Mesenchymal stem cell (in vitro differentiated cells and primary cell): Measurements from ENCODE around the gene COL23A1.
"Not testable (repeated sequence)": the region's sequence is repeated elsewhere in the genome, so short reads cannot be mapped to it uniquely, and the experiment has no call there.

ENCODE experiments used
- DNase-seq: peaks from one replicate; pipeline ENCODE4 v3.0.0-alpha.2; 2013
- H2AFZ ChIP-seq: one replicate; pipeline ENCODE4 v1.6.1; 2013; ENCODE audit warnings: low read depth, mild to moderate bottlenecking, control low read depth, inconsistent platforms, low read length, moderate library complexity
- H2AK5ac ChIP-seq: 2 replicates; pipeline ENCODE4 v1.6.1; 2013; ENCODE audit warnings: low read length, moderate library complexity, mild to moderate bottlenecking, inconsistent platforms; ENCODE audit not compliant: severe bottlenecking
- H2BK120ac ChIP-seq: one replicate; pipeline ENCODE4 v1.6.1; 2013; ENCODE audit warnings: low read depth, mild to moderate bottlenecking, inconsistent platforms, low read length, moderate library complexity
- H2BK12ac ChIP-seq, 2 experiments: one replicate each; pipeline ENCODE4 v1.6.1; 2013; ENCODE audit warnings: inconsistent platforms in 2 of 2, low read length in 2 of 2, mild to moderate bottlenecking in 2 of 2, moderate library complexity in 2 of 2, control low read depth in 1 of 2
- H2BK15ac ChIP-seq: one replicate; pipeline ENCODE4 v1.6.1; 2013; ENCODE audit warnings: mild to moderate bottlenecking, low read depth, inconsistent platforms; ENCODE audit not compliant: poor library complexity, severe bottlenecking
- H2BK5ac ChIP-seq: 2 replicates; pipeline ENCODE4 v1.6.1; 2013; ENCODE audit warnings: low read depth, mild to moderate bottlenecking, low read length, control low read depth, inconsistent platforms; ENCODE audit not compliant: poor library complexity, severe bottlenecking
- H3K14ac ChIP-seq, 2 experiments: one replicate each; pipeline ENCODE4 v1.6.1; 2013; ENCODE audit warnings: inconsistent platforms in 2 of 2, low read length in 2 of 2, control low read depth in 1 of 2, mild to moderate bottlenecking in 1 of 2, moderate library complexity in 1 of 2
- H3K18ac ChIP-seq, 2 experiments: one replicate each; pipeline ENCODE4 v1.6.1; 2013; ENCODE audit warnings: inconsistent platforms in 2 of 2, low read length in 2 of 2, control low read depth in 1 of 2, low read depth in 1 of 2, mild to moderate bottlenecking in 1 of 2
- H3K23ac ChIP-seq, 2 experiments: one replicate each; pipeline ENCODE4 v1.6.1; 2013; ENCODE audit warnings: inconsistent platforms in 2 of 2, low read length in 2 of 2, mild to moderate bottlenecking in 2 of 2, moderate library complexity in 2 of 2, control low read depth in 1 of 2
- H3K27ac ChIP-seq: 2 replicates; pipeline ENCODE4 v1.5.1; 2013; ENCODE audit warnings: mild to moderate bottlenecking, moderate library complexity, low read length, control low read depth, inconsistent platforms; ENCODE audit not compliant: poor library complexity, severe bottlenecking
- H3K27me3 ChIP-seq, 2 experiments: 2 replicates each; pipeline versions ENCODE4 v1.6.1 to v1.7.0; 2013; ENCODE audit warnings: low read length in 2 of 2, mild to moderate bottlenecking in 2 of 2, moderate library complexity in 2 of 2, control low read depth in 1 of 2, inconsistent platforms in 1 of 2; ENCODE audit not compliant: control insufficient read depth in 1 of 2, insufficient read depth in 1 of 2
- H3K36me3 ChIP-seq, 2 experiments: 2 replicates each; pipeline versions ENCODE4 v1.6.1 to v1.7.0; 2013; ENCODE audit warnings: low read length in 2 of 2, control low read depth in 1 of 2, inconsistent platforms in 1 of 2, low read depth in 1 of 2, mild to moderate bottlenecking in 1 of 2; ENCODE audit not compliant: insufficient read depth in 2 of 2, control insufficient read depth in 1 of 2
- H3K4ac ChIP-seq, 2 experiments: one replicate each; pipeline ENCODE4 v1.6.1; 2013; ENCODE audit warnings: inconsistent platforms in 2 of 2, low read length in 2 of 2, mild to moderate bottlenecking in 2 of 2, moderate library complexity in 2 of 2, control low read depth in 1 of 2, low read depth in 1 of 2
- H3K4me1 ChIP-seq: 2 replicates; pipeline ENCODE4 v1.6.1; 2013; ENCODE audit warnings: low read depth, low read length, control low read depth; ENCODE audit not compliant: control insufficient read depth, insufficient read depth
- H3K4me2 ChIP-seq: 2 replicates; pipeline ENCODE4 v1.6.1; 2013; ENCODE audit warnings: low read length, mild to moderate bottlenecking, inconsistent platforms; ENCODE audit not compliant: poor library complexity, severe bottlenecking
- H3K4me3 ChIP-seq, 2 experiments: 2 replicates each; pipeline versions ENCODE4 v1.5.1 to v1.7.0; 2013; ENCODE audit warnings: low read length in 2 of 2, mild to moderate bottlenecking in 2 of 2, control low read depth in 1 of 2, low read depth in 1 of 2; ENCODE audit not compliant: insufficient read depth in 1 of 2
- H3K79me1 ChIP-seq: replicated peaks from 2 replicates; pipeline ENCODE4 v1.6.1; 2013; ENCODE audit warnings: mild to moderate bottlenecking, control low read depth, low read length, inconsistent platforms; ENCODE audit not compliant: poor library complexity, severe bottlenecking
- H3K9ac ChIP-seq: 2 replicates; pipeline ENCODE4 v1.7.0; 2013; ENCODE audit warnings: mild to moderate bottlenecking, low read length, moderate library complexity
- H3K9me3 ChIP-seq: 2 replicates; pipeline ENCODE4 v1.7.0; 2013; ENCODE audit warnings: mild to moderate bottlenecking, low read length; ENCODE audit not compliant: control insufficient read depth
- H4K8ac ChIP-seq: one replicate; pipeline ENCODE4 v1.6.1; 2013; ENCODE audit warnings: inconsistent platforms, mild to moderate bottlenecking, low read length, moderate library complexity
- H4K91ac ChIP-seq: one replicate; pipeline ENCODE4 v1.6.1; 2013; ENCODE audit warnings: mild to moderate bottlenecking, low read length, inconsistent platforms
- WGBS: methylation state at CpG from one replicate; pipeline ENCODE4 v1.1.7; 2013; ENCODE audit warnings: mixed read lengths; 5-methylcytosine and 5-hydroxymethylcytosine counted together

Gene COL23A1

DNA sequence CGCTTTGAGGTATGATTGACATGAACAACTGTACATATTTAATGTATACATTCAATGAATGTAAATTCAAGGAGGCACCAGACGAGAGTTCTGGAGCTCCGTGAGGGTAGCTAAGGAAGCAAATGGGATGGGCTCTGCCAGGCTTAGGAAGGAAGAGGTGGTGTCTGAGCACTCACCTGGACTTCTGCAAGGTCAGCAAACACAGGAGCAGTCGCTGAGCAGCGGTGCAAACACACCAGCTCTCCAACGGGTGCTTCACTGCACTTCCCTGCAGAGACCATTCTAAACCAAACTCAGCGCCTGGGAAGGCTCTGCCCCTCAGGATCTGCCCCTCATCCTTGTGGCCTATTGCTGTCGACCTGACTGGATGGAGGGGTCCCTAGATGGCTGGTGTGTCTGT, 101.5 kb downstream of the COL23A1 start:
- Histone ChIP-seq H3K36me3 (no peaks in the 10 kb centered on the region), H2BK12ac (no peak overlapping the region), H3K14ac (no peak overlapping the region), H4K8ac (no peak overlapping the region), H4K91ac (no peak overlapping the region), H3K23ac (no peak overlapping the region), H3K4ac (no peak overlapping the region), H2BK120ac (no peak overlapping the region), H3K79me1 (no peaks in the 10 kb centered on the region), H3K4me2 (no peak overlapping the region), H2BK5ac (no peak overlapping the region), H3K9ac (no peak overlapping the region), H3K18ac (no peak overlapping the region), H3K4me1 (no peaks in the 10 kb centered on the region), H2BK15ac (no peak overlapping the region), H3K27ac (no peak overlapping the region), H2AK5ac (no peak overlapping the region), H3K4me3 (no peak overlapping the region), H3K9me3 (peaks cover 19% of the 10 kb centered on the region), H2AFZ (no peak overlapping the region), H3K27me3 (no peaks in the 10 kb centered on the region)
- 70% methylated on average over 6 of the region's 8 CpGs for WGBS
- no peak for DNase-seq

DNA sequence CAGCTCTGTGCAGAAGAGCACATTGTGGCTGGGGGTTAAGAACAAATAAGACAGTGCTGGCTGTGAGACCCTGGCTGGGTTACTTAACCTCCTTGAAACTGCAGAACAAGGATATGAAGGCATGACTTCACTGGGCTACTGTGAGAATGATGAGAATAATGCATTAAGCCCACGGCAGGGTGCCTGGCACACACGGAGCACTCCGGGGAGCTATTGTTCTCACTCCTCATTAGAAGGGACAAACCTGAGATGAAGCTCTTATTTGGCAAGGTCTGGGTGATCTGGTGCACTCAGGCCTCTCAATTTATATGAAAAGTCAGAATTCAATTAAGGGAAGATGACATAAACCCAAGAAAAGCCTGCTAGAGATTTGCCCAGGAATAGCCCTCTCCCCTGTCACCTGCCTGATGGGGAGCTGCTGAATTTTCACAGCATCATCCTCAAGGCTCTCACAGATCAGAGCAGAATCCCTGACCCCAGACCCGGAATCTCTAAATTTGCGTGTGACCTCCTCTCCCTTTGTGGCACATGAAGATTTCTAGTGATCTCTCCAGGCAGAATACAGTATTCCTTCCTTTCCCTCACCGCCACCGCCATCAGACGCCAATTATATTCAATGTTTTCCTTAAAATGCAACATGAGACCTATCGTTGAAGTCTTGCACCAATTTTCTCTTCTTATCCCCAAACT, 102.1 kb downstream of the COL23A1 start:
- Histone ChIP-seq H2BK12ac (no peak overlapping the region), H2AFZ (no peak overlapping the region), H2BK120ac (no peak overlapping the region), H3K9me3 (peaks cover 19% of the 10 kb centered on the region), H3K4me1 (no peaks in the 10 kb centered on the region), H3K4me2 (no peak overlapping the region), H3K79me1 (no peaks in the 10 kb centered on the region), H3K4me3 (no peak overlapping the region), H2BK15ac (no peak overlapping the region), H3K9ac (no peak overlapping the region), H3K14ac (no peak overlapping the region), H4K8ac (no peak overlapping the region), H3K27me3 (no peaks in the 10 kb centered on the region), H3K23ac (no peak overlapping the region), H4K91ac (no peak overlapping the region), H3K36me3 (no peaks in the 10 kb centered on the region), H2BK5ac (no peak overlapping the region), H3K18ac (no peak overlapping the region), H2AK5ac (no peak overlapping the region), H3K27ac (no peak overlapping the region), H3K4ac (no peak overlapping the region)
- 74% methylated on average over 9 of the region's 9 CpGs for WGBS
- no peak for DNase-seq

DNA sequence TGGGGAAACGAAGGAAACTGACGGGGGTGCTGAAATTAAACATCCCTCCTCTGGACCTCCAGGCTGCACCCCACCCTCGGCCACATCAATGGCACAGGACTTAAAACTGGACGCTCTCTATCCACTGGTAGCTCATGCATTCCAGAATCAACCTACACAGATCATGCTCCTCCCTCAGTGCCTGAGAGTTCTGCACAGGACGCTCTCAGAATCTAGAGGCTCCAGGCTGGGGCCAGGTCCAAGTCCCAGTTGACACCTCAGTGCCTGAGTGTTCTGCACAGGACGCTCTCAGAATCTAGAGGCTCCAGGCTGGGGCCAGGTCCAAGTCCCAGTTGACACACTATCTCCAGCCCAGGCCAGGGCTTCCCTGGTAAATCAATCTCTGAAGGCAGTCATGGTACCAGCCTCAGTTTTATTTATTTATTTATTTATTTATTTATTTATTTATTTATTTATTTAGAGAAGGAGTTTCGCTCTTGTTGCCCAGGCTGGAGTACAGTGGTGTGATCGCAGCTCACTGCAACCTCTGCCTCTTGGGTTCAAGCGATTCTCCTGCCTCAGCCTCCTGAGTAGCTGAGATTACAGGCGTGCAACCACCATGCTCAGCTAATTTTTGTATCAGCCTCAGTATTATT, 103.2 kb downstream of the COL23A1 start:
- not testable (repeated sequence) for H2BK12ac ChIP-seq, H3K4ac ChIP-seq, H3K9ac ChIP-seq, H3K27me3 ChIP-seq, DNase-seq, H3K23ac ChIP-seq, H2BK5ac ChIP-seq, H3K36me3 ChIP-seq, H2BK15ac ChIP-seq, H3K79me1 ChIP-seq, H3K4me2 ChIP-seq, H2AFZ ChIP-seq, H4K91ac ChIP-seq, H3K4me1 ChIP-seq, H3K4me3 ChIP-seq, H2BK120ac ChIP-seq, H3K14ac ChIP-seq, H3K18ac ChIP-seq, H4K8ac ChIP-seq, H3K27ac ChIP-seq, H2AK5ac ChIP-seq
- 87% methylated on average over 10 of the region's 10 CpGs for WGBS
- H3K9me3 ChIP-seq: peaks cover 19% of the 10 kb centered on the region

DNA sequence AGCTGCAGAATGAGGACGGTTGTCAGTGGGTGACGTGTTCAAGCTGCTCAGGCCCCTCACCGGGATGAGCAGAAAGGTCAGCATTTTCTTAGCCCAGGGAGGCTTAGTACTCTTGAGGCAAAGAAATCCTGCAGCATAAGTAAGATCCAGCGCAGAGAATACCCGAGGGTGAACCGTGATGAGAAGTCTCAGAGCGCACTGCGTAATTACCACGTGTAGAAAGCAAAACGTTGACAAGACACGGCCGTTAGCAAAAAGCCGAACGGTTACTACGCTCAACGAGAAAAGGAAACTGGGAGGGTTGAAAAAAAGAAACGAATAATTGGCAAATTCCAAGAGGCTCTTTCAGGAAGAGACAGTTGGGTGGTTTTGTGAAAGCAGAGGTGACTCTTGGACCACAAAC, 104.0 kb downstream of the COL23A1 start:
- H3K36me3 ChIP-seq: no peaks in the 10 kb centered on the region
- 61% methylated on average over 17 of the region's 17 CpGs for WGBS
- H3K4me1 ChIP-seq: no peaks in the 10 kb centered on the region
- H2AK5ac ChIP-seq: no peak overlapping the region
- H2BK12ac ChIP-seq: no peak overlapping the region
- no peak overlapping the region for H3K4me3 ChIP-seq
- no peak overlapping the region for H3K9ac ChIP-seq
- H2BK120ac ChIP-seq: no peak overlapping the region
- H3K23ac ChIP-seq: no peak overlapping the region
- H4K91ac ChIP-seq: no peak overlapping the region
- no peak for DNase-seq
- no peak overlapping the region for H2AFZ ChIP-seq
- H3K79me1 ChIP-seq: no peaks in the 10 kb centered on the region
- H3K4ac ChIP-seq: no peak overlapping the region
- H3K27me3 ChIP-seq: no peaks in the 10 kb centered on the region
- no peak overlapping the region for H3K18ac ChIP-seq
- no peak overlapping the region for H4K8ac ChIP-seq
- no peak overlapping the region for H2BK15ac ChIP-seq
- H3K14ac ChIP-seq: no peak overlapping the region
- H3K4me2 ChIP-seq: no peak overlapping the region
- H3K27ac ChIP-seq: no peak overlapping the region
- no peak overlapping the region for H2BK5ac ChIP-seq
- H3K9me3 ChIP-seq: peaks cover 19% of the 10 kb centered on the region
